LNCaP clone FGC (cell line): ENCODE measurements around the gene PCDHGA8.
"Not testable (repeated sequence)": the region's sequence is repeated elsewhere in the genome, so short reads cannot be mapped to it uniquely, and the experiment has no call there.

Experiments used
- DNase-seq: peaks from one replicate; pipeline ENCODE4 v3.0.0-alpha.2; 2011; ENCODE audit warnings: low read depth
- H3K4me3 ChIP-seq: 2 replicates; pipeline ENCODE4 v1.5.1; 2011; ENCODE audit warnings: mild to moderate bottlenecking, low read depth, low read length, control low read depth
- TF ChIP-seq, protein P1 (sequence below): IDR thresholded peaks from 2 replicates; pipeline ENCODE4 v1.5.1; 2012; ENCODE audit warnings: mild to moderate bottlenecking; ENCODE audit not compliant: control insufficient read depth, insufficient read depth; ENCODE audit errors: extremely low read depth

PCDHGA8 gene

GRCh38 chr5:141384471-141385267, 7.8 kb upstream of the PCDHGA8 start:
- TF ChIP-seq, protein P1, sequence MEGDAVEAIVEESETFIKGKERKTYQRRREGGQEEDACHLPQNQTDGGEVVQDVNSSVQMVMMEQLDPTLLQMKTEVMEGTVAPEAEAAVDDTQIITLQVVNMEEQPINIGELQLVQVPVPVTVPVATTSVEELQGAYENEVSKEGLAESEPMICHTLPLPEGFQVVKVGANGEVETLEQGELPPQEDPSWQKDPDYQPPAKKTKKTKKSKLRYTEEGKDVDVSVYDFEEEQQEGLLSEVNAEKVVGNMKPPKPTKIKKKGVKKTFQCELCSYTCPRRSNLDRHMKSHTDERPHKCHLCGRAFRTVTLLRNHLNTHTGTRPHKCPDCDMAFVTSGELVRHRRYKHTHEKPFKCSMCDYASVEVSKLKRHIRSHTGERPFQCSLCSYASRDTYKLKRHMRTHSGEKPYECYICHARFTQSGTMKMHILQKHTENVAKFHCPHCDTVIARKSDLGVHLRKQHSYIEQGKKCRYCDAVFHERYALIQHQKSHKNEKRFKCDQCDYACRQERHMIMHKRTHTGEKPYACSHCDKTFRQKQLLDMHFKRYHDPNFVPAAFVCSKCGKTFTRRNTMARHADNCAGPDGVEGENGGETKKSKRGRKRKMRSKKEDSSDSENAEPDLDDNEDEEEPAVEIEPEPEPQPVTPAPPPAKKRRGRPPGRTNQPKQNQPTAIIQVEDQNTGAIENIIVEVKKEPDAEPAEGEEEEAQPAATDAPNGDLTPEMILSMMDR, result no peak
- no peak overlapping the region for H3K4me3 ChIP-seq
- no peak for DNase-seq

DNA sequence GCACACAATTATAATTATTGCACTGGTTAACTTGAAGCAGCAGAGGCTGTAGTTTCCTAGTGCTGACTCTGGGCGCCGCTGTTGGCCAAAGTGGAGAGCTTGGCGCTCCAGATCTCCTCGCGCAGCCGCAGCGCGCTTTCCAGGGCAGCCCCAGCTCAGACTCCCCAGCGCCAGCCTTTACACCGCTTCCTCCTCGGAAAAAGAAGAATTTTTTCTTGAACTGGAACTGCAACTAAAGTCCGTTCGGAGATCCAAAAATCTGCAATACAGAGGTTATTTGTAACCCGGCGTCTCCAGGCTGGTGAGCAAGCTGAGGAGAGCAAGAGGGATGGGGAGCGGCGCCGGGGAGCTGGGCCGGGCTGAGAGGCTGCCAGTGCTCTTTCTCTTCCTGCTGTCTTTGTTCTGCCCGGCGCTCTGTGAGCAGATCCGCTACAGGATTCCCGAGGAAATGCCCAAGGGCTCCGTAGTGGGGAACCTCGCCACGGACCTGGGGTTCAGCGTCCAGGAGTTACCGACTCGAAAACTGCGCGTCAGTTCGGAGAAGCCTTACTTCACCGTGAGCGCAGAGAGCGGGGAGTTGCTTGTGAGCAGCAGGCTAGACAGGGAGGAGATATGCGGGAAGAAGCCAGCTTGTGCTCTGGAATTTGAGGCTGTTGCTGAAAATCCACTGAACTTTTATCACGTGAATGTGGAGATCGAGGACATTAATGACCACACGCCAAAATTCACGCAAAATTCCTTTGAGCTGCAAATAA, 4.7 kb upstream of the PCDHGA8 start, which contains the start of gene PCDHGB4:
Gene PCDHGB4, plus strand, starts transcription at position 142 of the 755 bp plus-strand sequence. Its CDS starts 187 bp downstream, at position 329.
- TF ChIP-seq, protein P1, result peak; percentile 25; the same call in 1 of the 2 replicates
- DNase-seq, H3K4me3 ChIP-seq: not testable (repeated sequence)

DNA sequence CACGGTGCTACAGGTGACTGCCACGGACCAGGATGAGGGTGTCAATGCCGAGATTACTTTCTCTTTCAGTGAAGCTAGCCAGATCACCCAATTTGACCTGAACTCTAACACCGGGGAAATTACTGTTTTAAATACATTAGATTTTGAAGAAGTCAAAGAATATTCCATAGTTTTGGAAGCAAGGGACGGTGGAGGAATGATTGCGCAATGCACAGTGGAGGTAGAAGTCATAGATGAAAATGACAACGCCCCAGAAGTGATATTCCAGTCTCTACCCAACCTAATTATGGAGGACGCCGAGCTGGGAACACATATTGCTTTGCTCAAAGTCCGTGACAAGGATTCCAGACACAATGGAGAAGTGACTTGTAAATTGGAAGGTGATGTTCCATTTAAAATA, 3.8 kb upstream of the PCDHGA8 start:
- TF ChIP-seq, protein P1, result no peak
- no peak for DNase-seq
- no peak overlapping the region for H3K4me3 ChIP-seq

DNA sequence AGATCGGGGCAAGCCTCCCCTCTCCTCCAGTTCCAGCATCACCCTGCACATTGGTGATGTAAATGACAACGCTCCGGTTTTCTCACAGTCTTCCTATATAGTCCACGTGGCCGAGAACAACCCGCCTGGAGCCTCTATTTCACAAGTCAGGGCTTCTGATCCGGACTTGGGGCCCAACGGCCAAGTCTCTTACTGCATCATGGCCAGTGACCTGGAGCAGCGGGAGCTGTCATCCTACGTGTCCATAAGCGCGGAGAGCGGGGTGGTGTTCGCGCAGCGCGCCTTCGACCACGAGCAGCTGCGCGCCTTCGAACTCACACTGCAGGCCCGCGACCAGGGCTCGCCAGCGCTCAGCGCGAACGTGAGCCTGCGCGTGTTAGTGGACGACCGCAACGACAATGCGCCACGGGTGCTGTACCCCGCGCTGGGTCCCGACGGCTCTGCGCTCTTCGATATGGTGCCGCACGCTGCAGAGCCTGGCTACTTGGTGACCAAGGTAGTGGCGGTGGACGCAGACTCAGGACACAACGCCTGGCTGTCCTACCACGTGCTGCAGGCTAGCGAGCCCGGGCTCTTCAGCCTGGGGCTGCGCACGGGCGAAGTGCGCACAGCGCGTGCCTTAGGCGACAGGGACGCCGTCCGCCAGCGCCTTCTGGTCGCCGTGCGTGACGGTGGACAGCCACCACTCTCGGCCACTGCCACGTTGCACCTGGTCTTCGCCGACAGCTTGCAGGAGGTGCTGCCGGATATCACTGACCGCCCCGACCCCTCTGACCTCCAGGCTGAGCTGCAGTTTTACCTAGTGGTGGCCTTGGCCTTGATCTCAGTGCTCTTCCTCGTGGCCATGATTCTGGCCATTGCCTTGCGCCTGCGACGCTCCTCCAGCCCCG, 3.0 kb upstream of the PCDHGA8 start:
- no peak for DNase-seq
- TF ChIP-seq, protein P1, result no peak
- no peak overlapping the region for H3K4me3 ChIP-seq

- no peak for DNase-seq
- no peak overlapping the region for H3K4me3 ChIP-seq
- TF ChIP-seq, protein P1, result no peak
These were observed 834 bp downstream of the PCDHGA8 start for GRCh38 chr5:141393267-141393666.

DNA sequence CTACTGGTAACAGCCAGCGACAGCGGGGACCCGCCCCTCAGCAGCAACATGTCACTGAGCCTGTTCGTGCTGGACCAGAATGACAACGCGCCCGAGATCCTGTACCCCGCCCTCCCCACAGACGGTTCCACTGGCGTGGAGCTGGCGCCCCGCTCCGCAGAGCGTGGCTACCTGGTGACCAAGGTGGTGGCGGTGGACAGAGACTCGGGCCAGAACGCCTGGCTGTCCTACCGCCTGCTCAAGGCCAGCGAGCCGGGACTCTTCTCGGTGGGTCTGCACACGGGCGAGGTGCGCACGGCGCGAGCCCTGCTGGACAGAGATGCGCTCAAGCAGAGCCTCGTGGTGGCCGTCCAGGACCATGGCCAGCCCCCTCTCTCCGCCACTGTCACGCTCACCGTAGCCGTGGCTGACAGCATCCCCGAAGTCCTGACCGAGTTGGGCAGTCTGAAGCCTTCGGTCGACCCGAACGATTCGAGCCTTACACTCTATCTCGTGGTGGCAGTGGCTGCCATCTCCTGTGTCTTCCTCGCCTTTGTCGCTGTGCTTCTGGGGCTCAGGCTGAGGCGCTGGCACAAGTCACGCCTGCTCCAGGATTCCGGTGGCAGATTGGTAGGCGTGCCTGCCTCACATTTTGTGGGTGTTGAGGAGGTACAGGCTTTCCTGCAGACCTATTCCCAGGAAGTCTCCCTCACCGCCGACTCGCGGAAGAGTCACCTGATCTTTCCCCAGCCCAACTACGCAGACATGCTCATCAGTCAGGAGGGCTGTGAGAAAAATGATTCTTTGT, 2.2 kb downstream of the PCDHGA8 start:
- not testable (repeated sequence) for H3K4me3 ChIP-seq, DNase-seq
